Measurements from ENCODE around the gene PLCH1.

GRCh38 chr3:155491696-155492095 is 253.2 kb downstream of the PLCH1 start:
- TF ChIP-seq CTCF (IDR thresholded peaks at IDR 0.05; ENCODE audit: low read depth, low read length, missing input control) (no peak), RAD21 (IDR thresholded peaks at IDR 0.05) (no peak)
